HG03575 (cell line): Measurements from ENCODE around the gene MCM10.
"Not testable (repeated sequence)": the region's sequence is repeated elsewhere in the genome, so short reads cannot be mapped to it uniquely, and the experiment has no call there.

Experiments
- ATAC-seq: cut with Tn5 transposase; IDR thresholded peaks from one replicate; pipeline ENCODE4 v1.9.1; 2021; ENCODE audit not compliant: unreplicated experiment, insufficient number of reproducible peaks, low FRiP score; ENCODE audit errors: extremely low read depth

The MCM10 gene

DNA sequence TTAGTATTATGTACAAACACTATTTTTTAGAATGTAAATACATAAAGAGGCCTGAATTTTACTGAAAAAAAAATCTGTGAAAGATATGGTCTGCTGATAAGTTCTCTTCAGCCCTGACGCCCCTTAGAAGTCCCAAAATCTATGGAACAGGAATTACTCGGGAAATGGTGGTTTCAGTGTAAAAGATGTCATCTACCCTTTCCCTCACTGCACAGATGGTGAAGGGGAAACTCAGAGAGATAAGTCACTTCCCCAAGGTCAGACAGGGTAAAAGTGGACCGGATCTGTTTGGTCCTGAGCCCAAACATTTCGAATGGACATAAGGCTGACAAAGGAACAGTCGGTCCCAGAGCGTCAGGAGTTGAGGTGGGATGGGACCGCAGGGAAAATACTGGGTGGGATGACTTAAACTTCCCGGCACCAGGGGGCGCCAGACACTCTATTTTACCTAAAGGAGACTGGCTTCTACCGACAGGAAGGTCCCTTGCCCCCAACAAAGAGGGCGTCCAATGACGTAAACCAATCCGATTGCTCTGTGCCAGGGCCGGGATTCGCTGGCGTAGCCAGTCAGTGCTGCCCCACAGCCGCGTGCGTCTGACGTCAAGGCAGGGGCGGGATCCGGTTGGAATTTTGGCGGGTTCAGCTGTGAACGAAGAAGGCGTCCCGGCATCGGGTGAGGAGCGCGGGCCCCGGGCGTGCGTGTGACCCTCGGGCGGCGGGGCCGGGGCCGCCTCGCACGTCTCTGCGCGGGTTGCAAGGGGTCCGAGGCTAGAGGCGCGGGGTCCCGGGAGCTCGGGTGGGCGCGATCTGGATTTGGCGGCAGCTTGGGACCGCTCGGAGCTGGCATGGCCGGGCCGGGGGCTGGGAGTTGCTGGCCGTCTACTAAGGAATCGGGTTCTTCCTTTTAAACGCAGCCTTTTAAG is at the start of gene MCM10:
Gene MCM10, plus strand, starts transcription at position 625 of the 923 bp plus-strand sequence. CDS start 2,645 bp downstream, outside the sequence.
- peak; percentile 93 for ATAC-seq

DNA sequence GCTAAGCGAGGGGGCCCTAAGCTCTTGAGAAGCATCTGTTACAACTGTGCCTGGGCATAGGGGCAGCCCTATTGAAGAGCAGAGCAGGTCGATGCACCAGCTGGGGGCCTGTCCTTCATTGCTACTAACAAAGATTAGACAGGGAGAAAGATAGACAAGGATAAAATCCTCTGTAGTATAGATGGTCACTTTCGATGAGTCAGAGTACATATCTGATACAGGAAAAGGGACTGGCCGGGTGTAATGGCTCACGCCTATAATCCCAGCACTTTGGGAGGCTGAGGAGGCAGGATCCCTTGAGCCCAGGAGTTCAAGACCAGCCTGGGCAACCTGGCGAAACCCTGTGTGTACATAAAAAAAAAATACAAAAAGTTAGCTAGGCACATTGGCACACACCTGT is 47.8 kb upstream of the MCM10 start:
- no peak for ATAC-seq

DNA sequence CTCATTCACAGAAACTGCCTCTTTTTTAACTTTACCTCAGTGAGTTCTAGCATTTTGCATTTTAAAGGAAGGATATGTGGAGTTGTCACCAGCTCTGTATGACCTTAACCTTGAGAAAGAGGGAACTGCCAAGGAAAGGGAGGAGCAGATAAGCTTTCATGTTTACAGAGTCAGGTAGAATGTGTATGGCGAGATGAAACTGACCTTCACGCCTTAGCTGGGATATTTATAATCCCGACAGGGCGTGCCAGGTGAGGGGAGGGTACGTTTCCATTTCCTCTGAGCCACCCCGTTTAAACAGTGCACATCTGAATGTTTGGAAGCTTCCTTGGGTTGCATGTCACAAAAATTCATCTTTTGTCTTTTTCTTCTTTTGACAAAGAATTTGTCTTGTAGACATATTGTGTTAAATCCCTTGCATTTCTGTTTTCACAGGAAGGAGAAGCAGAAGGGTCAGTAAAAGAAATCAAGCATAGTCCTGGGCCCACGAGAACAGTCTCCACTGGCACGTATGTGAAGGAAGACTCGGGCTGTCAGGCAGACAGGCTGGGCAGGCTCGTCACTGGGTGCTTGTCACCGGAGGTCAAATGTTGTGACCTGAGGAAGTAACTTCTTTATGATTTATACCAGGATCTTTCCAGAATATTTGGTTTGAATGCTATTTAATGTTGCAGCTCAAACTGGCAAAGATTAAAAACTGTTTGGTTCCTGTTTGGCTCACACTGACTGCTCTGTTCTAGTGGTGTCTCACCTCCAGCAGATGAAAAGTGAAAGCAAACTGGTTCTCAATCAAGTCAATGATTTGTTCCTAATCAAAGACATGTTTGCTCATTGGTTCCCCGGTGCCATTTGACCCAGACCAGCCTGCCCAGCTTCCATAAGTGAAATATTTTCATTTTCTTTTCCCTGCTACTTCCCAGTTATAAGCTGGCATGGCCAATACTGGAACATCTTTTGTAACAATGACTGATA is 45.2 kb upstream of the MCM10 start:
- no peak for ATAC-seq

DNA sequence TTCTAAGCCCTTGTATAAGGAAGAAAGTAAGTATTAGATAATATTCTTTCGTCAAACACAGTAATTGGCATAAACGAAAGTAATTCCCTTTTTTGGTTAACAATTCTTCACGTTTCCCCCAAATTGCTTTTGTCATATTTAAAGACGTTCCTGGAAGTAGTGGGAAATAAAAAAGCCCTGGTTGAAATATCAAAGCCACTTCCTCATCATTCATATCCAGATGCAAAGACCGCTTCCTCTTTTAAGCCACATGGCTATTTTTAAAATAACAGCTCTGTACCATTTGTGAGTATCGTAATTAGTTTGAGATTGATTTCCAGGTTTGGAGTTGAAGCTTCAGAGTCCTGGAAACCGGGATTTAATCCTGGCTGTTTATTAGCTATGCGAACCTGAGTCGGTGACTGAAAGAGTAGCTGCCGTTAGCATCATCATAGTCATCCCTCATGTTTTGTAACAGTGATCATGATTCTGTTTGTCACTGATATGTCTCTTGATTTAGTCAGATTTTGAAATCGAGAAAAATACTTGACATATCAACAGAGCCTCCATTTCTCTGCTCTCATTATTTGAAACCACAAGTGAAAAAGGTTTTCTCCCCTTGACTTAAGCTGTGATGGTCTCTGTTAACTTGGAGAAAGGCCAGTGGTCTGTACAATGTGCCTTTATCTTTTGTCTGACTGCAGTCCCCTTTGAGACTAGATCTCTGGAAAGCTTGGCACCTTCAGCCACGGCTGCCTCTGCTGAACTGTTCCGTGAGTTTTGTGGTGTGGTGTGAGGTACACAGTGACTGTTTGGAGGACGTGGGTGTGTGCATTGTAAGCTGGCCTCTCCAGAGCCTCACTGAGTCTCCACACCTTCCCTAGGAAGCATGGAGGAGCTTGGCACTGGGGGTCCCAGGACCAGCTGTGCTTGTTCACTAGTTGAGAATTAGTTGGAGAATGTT is 43.2 kb upstream of the MCM10 start:
- no peak for ATAC-seq

DNA sequence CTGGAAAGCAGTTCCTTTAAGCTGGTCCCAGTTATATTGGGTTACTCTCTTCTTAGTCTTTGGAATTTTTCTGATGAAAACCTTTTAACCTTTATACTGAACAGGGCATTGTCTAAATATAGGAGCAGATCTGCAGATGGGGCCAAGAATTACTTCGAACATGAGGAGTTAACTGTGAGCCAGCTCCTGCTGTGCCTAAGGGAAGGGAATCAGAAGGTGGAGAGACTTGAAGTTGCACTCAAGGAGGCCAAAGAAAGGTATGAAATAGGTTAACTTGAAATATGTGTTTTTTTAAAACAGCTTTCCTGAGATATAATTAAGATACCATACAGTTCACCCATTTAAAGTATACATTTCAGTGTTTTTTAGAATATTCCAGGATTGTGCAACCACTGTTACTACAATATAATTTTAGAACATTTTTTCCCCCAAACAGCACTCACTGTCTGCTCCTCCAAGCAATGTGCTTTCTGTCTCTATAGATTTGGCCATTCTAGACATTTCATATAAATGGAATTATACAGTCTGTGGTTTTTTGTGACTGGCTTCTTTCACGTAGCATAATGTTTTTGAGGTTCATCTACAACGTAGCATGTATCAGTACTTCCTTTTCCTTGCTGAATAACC is 42.5 kb upstream of the MCM10 start:
- no peak for ATAC-seq

DNA sequence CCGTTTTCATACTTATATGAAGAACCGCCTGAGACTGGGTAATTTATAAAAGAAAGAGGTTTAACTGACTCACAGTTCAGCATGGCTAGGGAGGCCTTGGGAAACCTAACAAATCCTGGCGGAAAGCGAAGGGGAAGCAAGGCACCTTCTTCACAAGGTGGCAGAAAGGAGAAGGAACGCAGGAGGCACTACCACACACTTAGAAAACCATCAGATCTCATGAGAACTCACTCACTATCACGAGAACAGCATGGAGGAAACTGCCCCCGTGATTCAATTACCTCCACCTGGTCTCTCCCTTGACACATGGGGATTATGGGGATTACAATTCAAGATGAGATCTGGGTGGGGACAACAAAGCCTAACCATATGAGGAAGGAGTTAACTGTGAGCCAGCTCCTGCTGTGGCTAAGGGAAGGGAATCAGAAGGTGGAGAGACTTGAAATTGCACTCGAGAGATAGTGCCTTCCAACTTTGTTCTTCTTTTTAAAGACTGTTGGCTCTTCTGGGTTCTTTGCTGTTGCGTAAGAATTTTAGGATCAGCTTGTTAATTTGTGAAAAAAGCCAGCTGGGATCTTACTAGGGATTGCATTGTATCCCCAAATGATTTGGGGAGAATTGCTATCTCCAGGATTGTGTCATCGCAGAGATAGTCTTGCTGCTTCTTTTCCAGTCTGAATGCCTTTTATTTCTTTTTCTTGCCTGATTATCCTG is 40.4 kb upstream of the MCM10 start:
- no peak for ATAC-seq

DNA sequence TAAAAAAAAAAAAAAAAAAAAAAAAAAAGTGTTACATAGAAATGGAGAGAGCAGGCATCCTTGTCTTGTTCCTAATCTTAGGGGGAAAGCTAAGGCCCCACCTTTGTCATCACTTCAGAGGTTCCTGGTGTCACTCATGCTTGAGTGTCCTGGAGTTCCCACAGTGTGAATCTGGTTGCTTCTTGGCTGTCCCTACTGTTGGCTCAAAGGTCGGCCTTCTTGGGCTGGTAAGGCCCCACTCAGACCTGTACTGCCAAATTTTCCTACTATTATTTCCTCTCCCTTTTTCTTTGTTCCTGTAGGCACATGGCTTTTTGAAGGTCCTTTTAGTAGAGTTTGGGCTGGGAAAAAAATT is 39.9 kb upstream of the MCM10 start:
- no peak for ATAC-seq

DNA sequence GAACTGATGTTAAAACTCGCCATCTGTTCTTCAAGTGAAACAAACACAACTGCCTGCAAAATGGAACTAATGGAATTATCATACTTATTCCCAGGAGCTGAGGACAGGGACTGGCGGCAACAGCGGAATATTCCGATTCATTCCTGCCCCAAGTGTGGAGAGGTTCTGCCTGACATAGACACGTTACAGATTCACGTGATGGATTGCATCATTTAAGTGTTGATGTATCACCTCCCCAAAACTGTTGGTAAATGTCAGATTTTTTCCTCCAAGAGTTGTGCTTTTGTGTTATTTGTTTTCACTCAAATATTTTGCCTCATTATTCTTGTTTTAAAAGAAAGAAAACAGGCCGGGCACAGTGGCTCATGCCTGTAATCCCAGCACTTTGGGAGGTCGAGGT is 24.7 kb upstream of the MCM10 start:
- no peak for ATAC-seq

DNA sequence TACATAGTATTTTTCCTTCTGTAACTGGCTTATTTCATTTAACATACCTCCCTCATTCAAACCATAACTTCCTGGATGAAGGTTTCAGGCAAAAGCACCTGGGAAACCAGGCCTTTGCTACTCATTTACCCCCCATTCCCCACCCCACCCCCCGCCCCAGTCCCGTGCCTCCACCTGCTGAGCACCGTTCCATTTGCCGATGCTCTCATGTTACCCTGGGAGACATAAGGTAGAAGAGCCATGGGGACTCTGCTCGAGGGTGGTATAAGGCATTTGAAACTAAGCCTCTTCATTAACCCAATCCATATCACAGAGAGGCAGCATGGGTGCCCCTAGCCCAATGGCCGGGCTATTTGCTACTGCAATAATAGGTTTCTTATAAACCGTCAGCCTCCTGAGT is 22.2 kb upstream of the MCM10 start:
- ATAC-seq: no peak

DNA sequence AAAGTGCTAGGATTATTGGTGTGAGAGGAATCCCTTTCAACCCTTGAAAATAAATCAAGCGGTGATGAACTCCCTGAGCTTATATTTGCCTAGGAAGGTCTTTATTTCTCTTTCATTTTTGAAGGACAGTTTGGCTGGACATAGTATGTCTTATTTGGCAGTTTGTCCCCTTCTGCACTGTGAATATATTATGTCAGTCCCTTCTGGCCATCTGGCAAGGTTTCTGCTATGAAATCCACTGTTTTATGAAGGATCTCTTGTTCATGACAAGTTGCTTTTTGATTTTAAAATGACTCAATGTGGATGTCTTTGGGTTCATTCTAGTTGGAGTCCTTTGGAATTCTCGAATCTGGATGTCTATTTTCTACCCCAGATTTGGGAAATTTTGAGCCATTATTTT is 21.7 kb upstream of the MCM10 start:
- ATAC-seq: no peak

DNA sequence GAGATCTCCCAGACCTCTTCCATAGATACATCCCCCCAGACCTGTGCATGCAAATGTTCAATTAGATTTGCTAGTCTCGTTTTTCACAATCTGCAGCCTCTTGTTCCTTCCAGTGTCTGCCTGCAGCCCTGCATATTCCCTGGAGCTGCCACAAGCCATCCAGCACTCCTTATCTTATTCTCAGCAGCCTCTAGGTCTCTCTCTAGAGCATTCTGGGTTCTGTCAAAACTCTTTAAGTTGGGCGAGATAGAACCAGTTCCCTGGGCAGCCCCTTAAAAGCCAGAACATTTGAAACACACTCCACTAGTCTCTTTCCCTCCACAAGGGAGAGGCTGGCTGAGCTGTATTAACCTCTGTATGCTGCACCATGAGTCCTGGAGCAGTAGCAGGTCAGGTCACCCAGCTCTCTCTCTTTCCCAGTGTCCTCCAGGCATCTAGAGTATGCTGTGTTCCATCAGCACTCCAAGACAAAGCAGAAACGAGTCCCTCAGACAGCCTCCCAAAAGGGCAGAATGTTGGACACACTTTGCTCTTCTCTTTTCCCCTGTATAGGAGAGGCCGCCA is 20.6 kb upstream of the MCM10 start:
- ATAC-seq: no peak

DNA sequence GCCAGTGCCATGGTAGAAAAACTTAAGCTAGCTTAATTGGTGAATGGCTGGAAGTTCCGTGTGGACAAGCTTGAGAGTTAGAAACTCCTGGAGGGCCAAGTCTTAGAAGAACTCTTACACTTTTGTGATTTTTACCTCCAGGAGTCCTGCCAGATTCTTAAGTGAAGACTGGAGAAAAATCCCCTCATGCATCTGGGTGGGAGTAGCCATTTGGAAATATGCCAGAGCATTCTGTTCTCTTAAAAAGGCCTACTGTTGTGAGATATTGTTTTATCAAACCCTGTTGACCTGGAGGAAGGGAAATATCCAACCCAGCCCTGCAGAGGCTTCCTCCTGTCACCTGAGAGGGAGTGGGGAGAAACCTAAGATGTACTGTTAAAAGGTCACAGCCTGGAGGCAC is 17.6 kb upstream of the MCM10 start:
- no peak for ATAC-seq

DNA sequence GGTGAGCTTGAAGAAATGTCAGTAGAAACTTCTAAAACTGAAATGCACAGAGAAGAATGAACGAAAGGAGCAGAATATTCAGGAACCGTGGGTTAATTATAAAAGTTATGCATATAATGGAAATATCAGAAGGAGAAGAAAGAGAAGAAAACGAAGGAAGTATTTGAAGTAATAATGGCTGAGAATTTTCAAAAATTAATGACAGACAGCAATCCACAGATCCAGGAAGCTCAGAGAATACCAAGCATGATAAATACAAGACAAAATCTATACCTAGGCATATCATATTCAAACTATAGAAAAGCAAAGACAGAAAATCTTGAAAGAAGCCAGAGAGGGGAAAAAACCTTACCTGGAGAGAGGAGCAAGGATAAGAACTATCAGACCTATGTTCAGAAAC is 16.5 kb upstream of the MCM10 start:
- no peak for ATAC-seq

DNA sequence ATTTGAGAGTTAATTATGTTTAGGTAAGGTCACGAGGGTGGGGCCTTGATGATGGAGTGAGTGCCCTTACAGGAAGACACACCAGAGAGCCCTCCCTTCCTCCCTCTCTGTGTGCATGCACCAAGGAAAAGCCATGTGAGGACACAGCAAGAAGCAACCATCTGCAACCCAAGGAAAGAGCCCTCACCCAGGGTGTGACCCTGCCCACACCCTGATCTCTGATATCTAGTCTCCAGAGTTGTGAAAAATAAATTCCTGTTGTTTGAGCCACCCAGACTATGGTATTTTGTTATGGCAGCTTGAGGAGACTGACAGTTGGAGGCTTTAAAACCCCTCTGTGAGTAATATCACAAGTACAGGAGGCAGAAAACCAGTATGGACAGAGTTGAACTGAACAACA is 15.0 kb upstream of the MCM10 start:
- no peak for ATAC-seq

DNA sequence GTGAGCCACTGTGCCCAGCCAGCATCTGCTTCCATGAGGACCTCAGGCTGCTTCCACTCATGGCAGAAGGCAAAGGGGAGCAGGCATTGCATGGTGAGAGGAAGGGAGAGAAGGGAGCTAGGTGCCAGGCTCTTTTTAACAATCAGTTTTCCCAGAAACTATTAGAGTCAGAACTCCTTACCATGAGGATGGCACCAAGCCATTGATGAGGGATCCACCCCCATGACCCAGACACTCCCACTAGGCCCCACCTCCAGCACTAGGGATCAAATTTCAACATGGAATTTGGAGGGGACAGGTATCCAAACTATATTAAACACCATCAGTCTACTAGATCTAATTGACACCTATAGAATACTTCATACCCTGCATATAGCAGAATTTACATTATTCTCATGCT is 14.2 kb upstream of the MCM10 start:
- ATAC-seq: no peak

DNA sequence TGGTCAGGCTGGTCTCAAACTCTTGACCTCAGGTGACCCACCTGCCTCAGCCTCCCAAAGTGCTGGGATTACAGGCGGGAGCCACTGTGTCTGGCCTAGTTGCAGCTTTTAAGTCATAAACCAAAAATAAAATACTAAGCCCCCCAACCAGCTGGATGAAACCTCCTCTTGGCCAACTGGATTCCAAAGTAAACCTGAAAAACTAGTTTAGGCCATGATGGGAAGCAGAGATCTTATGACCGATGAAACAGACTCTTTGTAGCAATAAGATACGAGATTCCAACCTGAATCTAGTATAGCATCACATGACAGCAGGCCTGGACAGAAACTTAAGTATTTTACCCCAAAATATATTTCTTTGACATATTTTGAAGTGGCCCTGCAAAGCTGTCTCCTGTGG is 9.1 kb upstream of the MCM10 start:
- ATAC-seq: no peak

DNA sequence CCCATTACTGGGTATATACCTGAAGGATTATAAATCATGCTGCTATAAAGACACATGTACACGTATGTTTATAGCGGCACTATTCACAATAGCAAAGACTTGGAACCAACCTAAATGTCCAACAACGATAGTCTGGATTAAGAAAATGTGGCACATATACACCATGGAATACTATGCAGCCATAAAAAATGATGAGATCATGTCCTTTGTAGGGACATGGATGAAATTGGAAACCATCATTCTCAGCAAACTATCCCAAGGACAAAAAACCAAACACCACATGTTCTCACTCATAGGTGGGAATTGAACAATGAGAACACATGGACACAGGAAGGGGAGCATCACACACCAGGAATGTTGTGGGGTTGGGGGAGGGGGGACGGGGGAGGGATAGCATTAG is 5.5 kb upstream of the MCM10 start:
- not testable (repeated sequence) for ATAC-seq

DNA sequence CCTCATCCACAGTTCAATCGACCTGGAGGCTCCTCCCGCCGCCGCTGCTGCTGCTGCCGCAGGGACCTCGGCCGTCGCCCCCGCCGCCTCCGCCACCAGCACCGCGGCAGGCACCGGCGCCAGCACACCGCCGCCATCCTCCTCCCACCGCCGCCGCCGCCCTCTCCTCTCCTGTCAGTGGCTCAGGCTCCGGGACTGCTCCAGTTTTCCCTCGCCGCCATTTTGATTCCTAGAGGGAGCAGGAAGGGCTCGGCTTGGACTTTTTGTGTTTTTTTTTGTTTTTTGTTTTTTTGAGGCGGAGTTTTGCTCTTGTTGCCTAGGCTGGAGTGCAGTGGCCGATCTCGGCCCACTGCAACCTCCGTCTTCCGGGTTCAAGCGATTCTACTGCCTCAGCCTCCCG is 3.0 kb upstream of the MCM10 start:
- ATAC-seq: no peak
